HPDE6-E6E7 (cell line): ENCODE data around the gene SORCS2.

Source experiments
- DNase-seq: peaks from one replicate; pipeline ENCODE4 v3.0.0; 2011; ENCODE audit warnings: missing footprints; ENCODE audit errors: extremely low spot score

Gene SORCS2

DNA sequence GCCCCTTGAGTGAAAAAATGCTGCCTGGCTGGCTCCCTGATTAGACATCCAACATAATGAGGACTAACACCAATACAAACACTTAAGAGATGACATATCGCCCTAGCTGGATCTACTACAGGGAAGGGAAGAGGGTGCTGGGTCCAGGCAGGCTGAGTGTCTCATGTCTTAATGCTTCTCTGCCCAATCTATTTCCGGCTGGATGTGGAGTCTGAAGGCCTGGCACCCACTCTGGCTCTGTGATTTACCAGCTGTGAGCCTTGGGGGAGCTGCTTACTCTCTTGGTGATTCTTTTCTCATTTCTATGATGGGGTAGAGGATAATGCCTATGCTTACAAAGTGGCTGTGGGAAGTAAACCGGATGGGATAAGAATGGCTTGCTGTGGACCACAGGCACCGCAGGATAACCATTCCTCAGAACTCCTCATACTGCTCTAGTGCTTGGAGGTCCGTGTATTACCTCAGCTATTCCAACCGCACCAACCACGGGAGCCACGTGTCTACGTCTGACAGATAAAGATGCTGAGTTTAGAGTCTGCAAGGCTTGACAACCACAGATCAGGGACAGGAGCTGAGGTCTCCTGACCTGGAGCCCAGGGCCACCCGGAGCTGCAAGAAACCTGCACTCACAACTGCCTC, 585.7 kb downstream of the SORCS2 start:
- DNase-seq: no peak

DNA sequence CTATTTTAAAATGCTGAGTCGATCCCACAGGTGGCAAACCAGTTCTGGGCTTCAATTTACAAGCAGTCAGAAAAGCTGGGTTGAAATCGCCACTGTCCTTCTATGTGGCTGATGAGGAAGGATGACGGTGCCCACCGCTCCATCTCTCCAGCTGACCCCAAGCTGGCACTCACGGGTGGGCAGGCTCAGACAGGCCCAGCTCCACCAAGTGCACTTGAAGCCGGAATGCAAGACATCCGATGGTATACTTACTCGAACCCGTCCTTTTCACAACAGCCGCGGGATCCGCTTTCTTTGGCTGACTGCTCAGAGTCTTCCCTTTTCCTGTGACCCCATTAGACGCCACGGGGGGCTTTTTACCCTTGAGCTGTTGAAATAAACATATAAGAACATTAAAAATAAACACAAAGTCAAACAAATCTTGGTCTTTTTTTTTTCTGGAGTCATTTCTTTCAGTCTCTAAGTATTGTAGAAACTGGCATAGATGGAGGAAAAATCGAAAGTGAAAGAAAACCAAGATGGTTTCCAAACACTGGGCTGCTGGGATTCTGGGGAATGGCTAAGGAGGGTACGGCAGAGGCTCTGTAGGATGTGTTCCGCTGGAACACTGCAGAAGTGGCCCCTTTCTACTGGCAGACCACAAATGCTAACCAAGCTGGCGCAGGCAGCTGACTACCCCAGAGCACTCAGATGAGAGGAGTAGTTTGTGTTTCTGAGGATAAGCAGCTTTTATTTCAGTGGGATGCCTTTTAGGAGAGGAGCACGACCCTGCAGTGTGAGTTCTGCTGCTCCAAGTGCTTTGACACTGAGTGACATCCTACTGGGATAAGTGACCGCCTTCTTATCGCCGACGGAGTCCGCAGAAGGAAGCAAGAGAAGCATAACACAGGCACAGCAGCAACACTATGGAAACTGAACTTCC, 586.4 kb downstream of the SORCS2 start:
- DNase-seq: no peak

- DNase-seq: no peak
Observed at GRCh38 chr4:7779432-7779768, 587.1 kb downstream of the SORCS2 start.

DNA sequence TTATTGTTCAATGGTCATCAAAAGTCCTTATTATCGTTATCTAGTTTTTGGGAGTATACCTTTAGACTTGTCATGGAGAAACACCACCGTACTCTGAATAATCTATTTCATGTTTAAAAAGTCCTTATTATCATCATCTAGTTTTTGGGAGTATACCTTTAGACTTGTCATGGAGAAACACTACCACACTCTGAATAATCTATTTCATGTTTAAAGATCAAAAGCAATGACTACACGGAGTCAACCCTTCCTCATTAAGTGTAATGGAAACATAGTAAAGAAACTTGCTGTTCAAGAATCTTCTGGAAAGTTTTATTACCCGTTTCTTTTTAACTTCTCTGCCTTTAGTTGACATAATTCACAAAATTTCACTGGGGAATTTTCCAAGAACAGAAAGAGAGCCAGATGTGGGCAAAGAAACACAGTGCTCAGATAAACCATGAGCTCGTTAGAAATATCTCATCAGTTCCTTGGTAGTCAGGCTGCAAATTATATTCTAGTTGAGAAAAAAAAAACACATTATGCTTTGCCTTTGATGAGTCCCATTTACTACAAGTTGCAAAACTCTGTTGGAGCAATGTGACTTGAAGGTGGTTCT, 588.5 kb downstream of the SORCS2 start:
- no peak for DNase-seq

GRCh38 chr4:7781366-7781765, 589.0 kb downstream of the SORCS2 start:
- DNase-seq: no peak

GRCh38 chr4:7781993-7782392, 589.7 kb downstream of the SORCS2 start:
- no peak for DNase-seq

DNA sequence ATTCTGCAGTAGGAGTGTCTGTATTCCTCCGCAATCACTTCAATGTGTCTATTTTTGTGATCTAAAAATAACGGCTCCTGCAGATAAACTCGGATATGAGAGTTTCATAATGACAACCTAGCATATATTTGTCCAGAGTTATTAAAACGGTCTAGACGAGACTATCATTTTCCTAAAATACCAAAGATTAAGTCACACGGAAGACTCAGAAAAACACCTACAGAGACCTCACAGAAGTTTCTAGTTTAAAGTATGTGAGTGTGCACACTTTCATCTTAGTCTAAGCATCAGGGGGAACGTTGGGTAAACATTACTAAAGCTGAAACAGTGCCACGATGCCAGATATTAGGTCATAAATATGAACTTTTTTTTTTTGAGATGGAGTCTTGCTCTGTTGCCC, 590.4 kb downstream of the SORCS2 start:
- DNase-seq: no peak

GRCh38 chr4:7783541-7783940, 591.2 kb downstream of the SORCS2 start:
- DNase-seq: no peak

DNA sequence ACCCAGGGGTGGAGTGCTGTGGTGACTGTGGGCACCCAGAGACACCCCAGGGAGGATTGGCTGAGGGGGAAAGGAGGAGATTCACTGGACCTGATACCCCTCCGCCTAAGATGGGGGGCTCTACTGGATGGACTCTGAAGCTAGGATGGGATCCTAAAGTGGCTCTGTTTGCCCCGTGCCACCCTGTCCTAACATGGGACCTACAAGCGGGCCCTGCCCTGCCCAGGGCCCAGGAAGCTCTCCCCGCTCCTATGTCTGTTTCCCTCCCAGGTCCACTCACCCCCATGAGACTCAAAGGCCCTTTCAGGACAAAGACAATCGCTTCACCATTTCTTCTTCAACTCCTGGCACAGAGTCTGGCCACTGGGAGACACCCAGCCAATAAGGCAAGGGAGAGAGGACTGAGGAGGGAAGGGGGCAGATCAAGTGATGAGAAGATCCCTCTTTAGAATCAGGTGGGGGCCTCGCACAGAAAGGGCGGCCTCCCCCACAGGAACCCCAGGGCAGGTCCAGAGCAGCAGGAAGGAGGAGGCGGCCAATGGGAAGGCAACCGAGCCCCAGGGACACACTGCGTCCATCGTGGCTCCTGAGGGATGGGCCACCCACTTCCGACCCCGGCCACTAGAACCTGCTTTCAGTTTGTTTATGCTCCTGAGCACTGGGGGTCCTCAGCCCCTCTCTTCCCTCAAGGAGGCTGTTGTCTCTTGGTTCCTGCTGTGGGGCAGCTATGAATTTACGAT, 592.0 kb downstream of the SORCS2 start:
- DNase-seq: no peak

DNA sequence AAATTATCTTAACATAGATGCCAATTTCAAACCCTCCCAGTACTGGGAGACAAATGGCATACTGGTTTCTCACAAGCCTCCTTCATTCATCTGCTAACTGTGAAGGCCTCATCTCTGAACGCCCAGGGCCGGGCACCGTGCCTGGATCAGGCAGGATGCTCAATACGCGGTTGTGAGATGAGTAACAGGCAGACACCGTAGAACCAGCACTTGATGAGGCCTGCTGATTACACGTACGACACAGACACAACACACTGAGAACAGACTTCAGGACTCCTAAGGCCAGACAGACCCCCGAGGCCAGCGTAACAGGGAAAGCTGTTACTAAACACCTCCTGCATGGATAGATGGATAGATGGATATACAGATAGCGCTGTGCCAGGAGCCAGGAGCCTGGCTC, 592.7 kb downstream of the SORCS2 start:
- DNase-seq: no peak

DNA sequence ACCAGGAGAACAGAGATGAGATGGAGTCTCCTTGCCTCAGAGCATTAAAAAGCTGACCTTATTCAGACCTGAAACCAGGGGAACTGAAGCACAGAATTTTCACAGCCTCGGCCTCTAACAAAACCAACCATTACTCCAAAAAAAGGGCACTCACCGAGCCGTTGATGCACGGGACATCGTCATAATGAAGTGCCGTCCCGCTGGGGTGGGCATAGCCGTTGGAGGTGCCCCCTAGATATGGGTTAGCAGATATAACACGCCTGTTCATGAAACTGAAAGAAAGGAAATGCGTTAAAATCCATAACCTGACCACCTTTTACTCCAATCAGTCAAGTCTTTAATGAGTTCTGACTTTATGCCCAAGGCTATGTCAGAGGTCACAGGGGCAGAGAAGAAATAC, 593.7 kb downstream of the SORCS2 start:
- DNase-seq: no peak

DNA sequence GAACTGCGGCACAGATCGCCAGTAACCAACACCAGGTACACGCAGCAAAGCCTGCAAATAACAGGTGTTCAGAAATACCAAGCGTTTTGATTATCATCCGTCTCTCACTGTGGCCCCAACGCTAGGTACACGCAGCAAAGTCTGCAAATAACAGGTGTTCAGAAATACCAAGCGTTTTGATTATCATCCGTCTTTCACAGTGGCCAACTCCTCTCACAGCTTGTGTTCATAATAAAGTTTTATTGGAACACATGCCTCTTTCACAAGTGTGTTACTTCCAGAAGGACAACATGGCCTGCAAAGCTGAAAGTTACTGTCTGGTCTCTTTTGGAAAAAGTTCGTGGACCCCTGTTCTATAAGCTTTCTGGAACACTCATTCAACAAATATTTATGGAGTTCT, 594.2 kb downstream of the SORCS2 start:
- no peak for DNase-seq

GRCh38 chr4:7787067-7787466, 594.7 kb downstream of the SORCS2 start:
- DNase-seq: no peak

DNA sequence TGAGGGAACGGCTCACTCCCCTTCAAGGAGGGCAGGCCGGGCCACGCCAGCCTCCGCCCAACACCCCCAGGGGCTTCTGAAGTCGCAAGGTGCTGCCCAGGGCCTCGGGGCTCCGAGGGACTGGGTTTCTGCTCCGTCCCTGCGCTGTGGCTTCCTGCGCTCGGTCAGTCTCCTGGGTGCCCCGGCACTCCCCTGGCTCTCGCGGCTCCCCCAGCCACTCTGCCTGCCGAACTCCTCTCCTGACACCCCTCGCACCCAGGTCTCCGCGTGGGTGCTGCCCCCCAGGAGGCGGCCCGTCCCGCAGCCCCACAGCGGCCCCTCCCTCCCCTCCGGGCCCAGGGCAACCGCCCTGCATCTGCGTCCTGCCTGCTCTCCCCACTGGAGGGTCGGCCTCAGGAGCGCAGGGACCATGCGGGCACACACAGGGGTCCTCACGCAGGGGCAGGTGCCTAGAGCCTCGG, 595.4 kb downstream of the SORCS2 start:
- no peak for DNase-seq

DNA sequence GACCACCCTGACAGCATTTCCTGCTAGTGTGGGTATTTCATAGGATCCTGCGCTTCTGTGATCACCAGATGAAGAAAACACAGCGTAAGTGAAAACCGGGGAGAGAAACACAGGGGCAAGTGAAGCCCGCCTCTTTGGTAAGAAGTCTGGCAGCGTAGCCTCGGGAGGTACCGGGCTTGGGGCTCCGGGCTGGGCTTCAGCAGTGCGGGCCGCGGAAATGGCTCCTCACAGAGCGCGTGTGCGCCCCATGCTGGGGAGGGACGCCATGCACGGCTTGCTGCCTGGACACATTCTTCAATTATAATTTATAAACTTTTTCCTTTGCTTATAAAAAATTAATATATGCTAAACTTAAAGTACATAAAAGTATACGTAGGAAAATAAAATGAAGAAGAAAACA, 595.9 kb downstream of the SORCS2 start:
- no peak for DNase-seq

- DNase-seq: no peak
Observed at GRCh38 chr4:7788694-7789425, 596.5 kb downstream of the SORCS2 start.

GRCh38 chr4:7790023-7790422, 597.7 kb downstream of the SORCS2 start:
- DNase-seq: no peak

DNA sequence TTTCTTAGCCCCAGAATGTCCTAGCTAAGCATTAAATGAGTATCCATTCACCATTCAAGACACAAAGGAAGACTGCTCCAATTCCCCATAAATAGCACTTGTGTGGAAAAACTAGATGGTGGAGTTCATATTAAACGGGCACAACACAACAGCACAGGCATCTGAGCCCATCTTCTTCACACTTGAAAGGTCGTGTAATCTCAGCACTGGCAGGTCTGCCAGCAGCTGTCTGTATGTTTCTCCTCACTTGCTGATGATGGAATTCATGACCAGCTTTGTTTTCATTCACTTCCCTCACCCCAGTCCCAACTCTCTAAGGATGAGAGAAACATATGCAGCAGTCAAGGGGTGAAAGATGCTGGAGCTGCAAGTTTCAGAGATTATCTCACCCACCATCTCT, 598.7 kb downstream of the SORCS2 start:
- DNase-seq: no peak
